Measurements from ENCODE around the gene CMSS1. TPM values are rescaled to one million over a fixed set of nuclear protein-coding genes. Genes with fewer than 3 reads are reported as not detected.

The CMSS1 gene
- total and polyA plus RNA-seq, 2 of the 13 experiments (the other 11 are each of a cell fraction or from before 2014, with no cell fraction given): 6.4 to 48.7 TPM

- Histone ChIP-seq H3K9ac (ENCODE audit: insufficient read depth, low read depth, low read length) (no peak overlapping the region), H3K4me2 (ENCODE audit: low read depth, low read length) (no peak overlapping the region), H2AFZ (ENCODE audit: low read length) (no peak overlapping the region), H3K36me3 (replicated peaks in 1 of 2; ENCODE audit: control insufficient read depth in 1 of 2, insufficient read depth in 2 of 2, low read length in 2 of 2) (no peaks in the 10 kb centered on the region), H3K4me1 (ENCODE audit: insufficient read depth, low read length) (peaks cover 22% of the 10 kb centered on the region), H3K79me2 (ENCODE audit: insufficient read depth, low read length) (no peaks in the 10 kb centered on the region), H3K27ac (ENCODE audit: extremely low read length, insufficient read depth, low read length) (no peak overlapping the region), H3K4me3 (replicated peaks in 1 of 3; ENCODE audit: insufficient read depth in 1 of 3, low read depth in 2 of 3, low read length in 3 of 3) (no peak overlapping the region), H4K20me1 (ENCODE audit: insufficient read depth, low read length) (no peaks in the 10 kb centered on the region), H3K27me3 (ENCODE audit: control insufficient read depth in 1 of 2, insufficient read depth in 2 of 2, low read length in 2 of 2) (no peaks in the 10 kb centered on the region), H3K9me3 (ENCODE audit: low read length) (no peaks in the 10 kb centered on the region)
- ChIA-PET CTCF (ENCODE audit: low intra/inter-chr PET ratio, low total read pairs) (no interaction called here), POLR2A (interaction anchor here (0.7 kb wide), 1 partner anchor 35 kb away, joined by 3 read pairs; no protein-coding TSS in a partner anchor)
- FAIRE-seq (no peak), ATAC-seq (no peak), DNase-seq (ENCODE audit: low spot score) (peak; percentile 48)
- 84% methylated on average over 1 of the region's 1 CpG for WGBS (ENCODE audit: low lambda C conversion rate)
- TF ChIP-seq PCBP1 (IDR thresholded peaks at IDR 0.05; ENCODE audit: borderline replicate concordance, low read depth, low read length) (no peak), EP300 (IDR thresholded peaks at IDR 0.05; ENCODE audit: low read depth in 2 of 2, low read length in 2 of 2) (peak in 1 of 2 experiments; percentile 14; a peak in 1 of 4 replicates), EP300 (CRISPR knock-in tag; IDR thresholded peaks at IDR 0.05; ENCODE audit: borderline replicate concordance) (no peak)
- BruUV-seq (replicated peaks): no TSS peak
- in situ Hi-C loops (cut with HindIII; ENCODE audit: extremely low pct_ligation_motif_present, low pct_unique_long_range_greater_than_20kb) (loop anchor here (10.0 kb wide), 1 partner anchor 167 kb away; no protein-coding TSS in a partner anchor), intact Hi-C loops (cut with micrococcal nuclease; ENCODE audit: unreplicated experiment) (no loop called here)
Measured at GRCh38 chr3:100041328-100041749, 223.7 kb downstream of the CMSS1 start.

- intact Hi-C loops (cut with micrococcal nuclease; ENCODE audit: unreplicated experiment): no loop called here
- H3K9me3 ChIP-seq (ENCODE audit: low read length): no peaks in the 10 kb centered on the region
- peaks cover 32% of the 10 kb centered on the region for H3K4me1 ChIP-seq (ENCODE audit: insufficient read depth, low read length)
- no peaks in the 10 kb centered on the region for H4K20me1 ChIP-seq (ENCODE audit: insufficient read depth, low read length)
- H3K9ac ChIP-seq (ENCODE audit: insufficient read depth, low read depth, low read length): no peak overlapping the region
- no peak overlapping the region for H3K4me2 ChIP-seq (ENCODE audit: low read depth, low read length)
- H3K27me3 ChIP-seq (ENCODE audit: control insufficient read depth in 1 of 2, insufficient read depth in 2 of 2, low read length in 2 of 2): no peaks in the 10 kb centered on the region
- H3K4me3 ChIP-seq (replicated peaks in 1 of 3; ENCODE audit: insufficient read depth in 1 of 3, low read depth in 2 of 3, low read length in 3 of 3): no peak overlapping the region
- H2AFZ ChIP-seq (ENCODE audit: low read length): no peak overlapping the region
- in situ Hi-C loops (cut with HindIII; ENCODE audit: extremely low pct_ligation_motif_present, low pct_unique_long_range_greater_than_20kb): loop anchor here (10.0 kb wide), 1 partner anchor 168 kb away; no protein-coding TSS in a partner anchor
- DNase-seq (ENCODE audit: low spot score) (no peak), FAIRE-seq (no peak), ATAC-seq (no peak)
- no TSS peak for BruUV-seq (replicated peaks)
- ChIA-PET POLR2A (interaction anchor here (0.9 kb wide), 1 partner anchor 19 kb away, joined by 3 read pairs; no protein-coding TSS in a partner anchor), CTCF (ENCODE audit: low intra/inter-chr PET ratio, low total read pairs) (no interaction called here)
- H3K79me2 ChIP-seq (ENCODE audit: insufficient read depth, low read length): no peaks in the 10 kb centered on the region
- WGBS (ENCODE audit: low lambda C conversion rate): 94% methylated on average over 6 of the region's 6 CpGs
- no peaks in the 10 kb centered on the region for H3K36me3 ChIP-seq (replicated peaks in 1 of 2; ENCODE audit: control insufficient read depth in 1 of 2, insufficient read depth in 2 of 2, low read length in 2 of 2)
- no peak overlapping the region for H3K27ac ChIP-seq (ENCODE audit: extremely low read length, insufficient read depth, low read length)
- TF ChIP-seq PREB (CRISPR knock-in tag; IDR thresholded peaks at IDR 0.05) (no peak), BHLHE40 (IDR thresholded peaks at IDR 0.05; ENCODE audit: low read length) (no peak), AGO2 (optimal IDR thresholded peaks at IDR 0.05; ENCODE audit: low read depth, low read length) (no peak), ZNF138 (CRISPR knock-in tag; IDR thresholded peaks at IDR 0.05; ENCODE audit: low read depth) (no peak), ATF2 (CRISPR knock-in tag; IDR thresholded peaks at IDR 0.05) (no peak), MIER3 (CRISPR knock-in tag; IDR thresholded peaks at IDR 0.05; ENCODE audit: borderline replicate concordance) (no peak), ZNF230 (CRISPR knock-in tag; IDR thresholded peaks at IDR 0.05) (no peak), ZBTB7B (CRISPR knock-in tag; IDR thresholded peaks at IDR 0.05) (no peak), MTA3 (CRISPR knock-in tag; IDR thresholded peaks at IDR 0.05) (no peak), ZNF792 (CRISPR knock-in tag; IDR thresholded peaks at IDR 0.05) (no peak), ARNTL (CRISPR knock-in tag; IDR thresholded peaks at IDR 0.05) (no peak)
- TF ChIP-seq, protein P1, sequence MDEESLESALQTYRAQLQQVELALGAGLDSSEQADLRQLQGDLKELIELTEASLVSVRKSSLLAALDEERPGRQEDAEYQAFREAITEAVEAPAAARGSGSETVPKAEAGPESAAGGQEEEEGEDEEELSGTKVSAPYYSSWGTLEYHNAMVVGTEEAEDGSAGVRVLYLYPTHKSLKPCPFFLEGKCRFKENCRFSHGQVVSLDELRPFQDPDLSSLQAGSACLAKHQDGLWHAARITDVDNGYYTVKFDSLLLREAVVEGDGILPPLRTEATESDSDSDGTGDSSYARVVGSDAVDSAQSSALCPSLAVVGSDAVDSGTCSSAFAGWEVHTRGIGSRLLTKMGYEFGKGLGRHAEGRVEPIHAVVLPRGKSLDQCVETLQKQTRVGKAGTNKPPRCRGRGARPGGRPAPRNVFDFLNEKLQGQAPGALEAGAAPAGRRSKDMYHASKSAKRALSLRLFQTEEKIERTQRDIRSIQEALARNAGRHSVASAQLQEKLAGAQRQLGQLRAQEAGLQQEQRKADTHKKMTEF (CRISPR knock-in tag; IDR thresholded peaks at IDR 0.05): no peak
Measured at GRCh38 chr3:100042166-100042981, 224.7 kb downstream of the CMSS1 start.

All from HepG2 (cell line).